NCI-H345 (cell line): ENCODE results near the gene MST1.

ENCODE experiments used
- DNase-seq: peaks from one replicate; lab custom pipeline; 2025; lab: John Stamatoyannopoulos, UW

Gene MST1

GRCh38 chr3:49674497-49674983 lies 14.7 kb downstream of the MST1 start:
- DNase-seq: no peak

DNA sequence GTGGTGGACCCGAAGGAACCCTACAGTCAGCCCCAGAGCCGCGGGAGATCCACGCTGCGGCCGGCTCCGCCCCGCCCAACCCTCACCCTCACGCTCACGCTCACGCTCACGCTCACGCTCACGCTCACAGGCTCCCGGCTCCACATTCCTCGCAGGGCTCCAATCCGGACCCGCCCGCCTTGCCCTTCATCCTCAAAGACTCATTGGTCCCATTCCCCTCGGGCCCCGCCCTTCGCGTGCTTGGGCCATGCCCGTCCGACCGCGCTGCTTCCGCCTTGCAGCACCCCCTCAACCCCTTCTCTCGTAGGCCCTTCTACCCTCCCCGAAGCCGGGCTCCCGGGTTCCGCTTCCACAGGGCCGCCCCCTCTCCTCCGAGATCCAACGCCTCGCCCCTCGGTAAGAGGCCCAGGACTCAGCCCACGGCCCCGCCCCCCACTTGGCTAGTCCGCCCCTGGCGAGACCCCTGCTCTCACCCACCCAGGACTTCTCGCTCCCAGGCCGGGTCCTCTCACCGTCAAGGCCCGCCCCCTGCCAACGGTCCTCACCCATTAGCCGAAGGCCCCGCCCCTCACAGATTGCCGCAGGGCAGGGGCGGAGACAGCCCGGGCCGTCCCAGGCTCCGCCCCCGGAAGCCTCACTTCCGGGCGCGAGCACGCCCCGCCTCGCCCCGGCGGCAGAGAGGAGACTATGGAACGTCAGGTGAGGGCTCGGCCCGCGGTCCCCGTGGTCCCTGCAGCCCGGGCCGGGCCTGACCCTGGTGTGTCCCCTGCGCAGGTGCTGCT lies 15.4 kb downstream of the MST1 start, which contains the start of gene APEH:
Gene APEH (plus strand): TSS at position 637 of the 782 bp plus-strand sequence. CDS start 51 bp downstream, at position 688.
- no peak for DNase-seq

DNA sequence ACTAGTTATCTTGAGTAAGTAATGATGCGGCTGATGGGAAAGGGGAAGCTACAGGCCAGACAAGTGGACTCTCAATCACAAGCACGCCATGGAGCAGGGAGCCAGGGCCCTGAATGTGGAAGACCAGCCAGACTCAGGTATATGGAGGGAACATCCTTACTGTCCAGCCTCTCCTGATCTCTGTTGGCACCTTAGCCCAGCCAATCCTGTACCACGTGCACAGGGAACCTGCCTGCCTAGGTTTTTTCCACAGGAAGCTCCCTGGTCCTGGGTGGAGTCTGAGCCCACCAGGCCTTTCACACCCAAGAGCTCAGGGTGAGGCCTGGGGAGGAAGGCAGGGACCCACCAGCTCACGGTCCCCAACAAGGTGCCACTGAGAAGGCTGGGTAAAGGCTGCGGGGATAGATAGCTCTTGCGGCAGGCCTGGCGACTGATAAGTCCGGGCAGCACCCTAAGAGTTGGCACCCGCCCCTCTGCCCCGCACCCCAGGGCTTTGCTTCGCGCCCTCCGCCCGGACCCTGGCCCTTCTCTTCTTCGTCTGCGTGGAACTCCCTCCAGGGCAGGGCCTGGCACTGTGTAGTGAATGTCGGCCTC lies 16.1 kb downstream of the MST1 start:
- no peak for DNase-seq

DNA sequence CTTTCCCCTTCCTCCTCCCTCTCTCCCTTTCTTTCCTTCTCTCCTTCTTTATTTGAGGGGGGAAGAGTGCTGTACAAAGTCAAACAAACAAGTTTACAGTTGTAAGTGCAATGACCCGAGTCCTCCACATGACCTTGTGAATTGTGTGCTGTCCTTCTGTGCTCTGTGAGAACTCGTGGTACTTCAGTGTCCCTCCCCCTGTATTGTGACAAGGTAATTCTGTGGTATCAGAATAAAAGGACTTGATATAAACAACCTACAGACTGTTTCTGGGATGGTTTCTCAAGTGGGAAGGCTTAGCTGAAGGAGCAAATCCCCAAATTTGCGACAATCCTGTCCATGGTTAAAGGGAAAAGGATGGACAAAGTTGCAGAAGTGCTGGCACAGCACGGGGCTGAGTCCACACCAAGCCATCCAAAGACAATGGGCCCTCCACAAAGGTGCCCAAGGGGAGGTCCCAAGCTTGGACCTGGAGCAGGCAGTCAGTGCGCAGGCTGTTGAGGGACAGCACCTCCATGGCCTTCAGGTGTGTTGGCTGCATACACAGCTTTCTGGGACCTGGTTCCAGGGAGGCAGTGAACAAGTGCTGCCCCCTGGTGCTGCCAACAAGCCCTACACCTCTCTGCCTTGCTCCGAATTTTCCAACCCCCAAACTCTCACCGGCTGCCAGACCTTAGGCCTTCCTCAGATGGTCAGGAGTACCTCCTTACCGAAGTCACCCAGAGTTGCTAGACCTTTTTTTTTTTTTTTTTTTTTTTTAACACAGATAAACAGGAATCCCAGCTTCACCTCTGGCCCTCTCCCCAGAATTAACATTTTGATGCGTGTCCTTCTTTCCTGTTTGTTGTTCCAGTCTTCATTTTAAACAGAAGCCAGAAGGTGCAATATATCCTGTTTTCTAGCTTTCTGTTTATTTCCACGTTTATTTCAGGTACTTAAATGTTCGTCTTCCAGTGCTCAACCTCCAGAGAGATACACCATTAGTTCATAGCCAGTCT lies 17.7 kb downstream of the MST1 start:
- no peak for DNase-seq

GRCh38 chr3:49670940-49671290 lies 18.4 kb downstream of the MST1 start:
- DNase-seq: no peak

DNA sequence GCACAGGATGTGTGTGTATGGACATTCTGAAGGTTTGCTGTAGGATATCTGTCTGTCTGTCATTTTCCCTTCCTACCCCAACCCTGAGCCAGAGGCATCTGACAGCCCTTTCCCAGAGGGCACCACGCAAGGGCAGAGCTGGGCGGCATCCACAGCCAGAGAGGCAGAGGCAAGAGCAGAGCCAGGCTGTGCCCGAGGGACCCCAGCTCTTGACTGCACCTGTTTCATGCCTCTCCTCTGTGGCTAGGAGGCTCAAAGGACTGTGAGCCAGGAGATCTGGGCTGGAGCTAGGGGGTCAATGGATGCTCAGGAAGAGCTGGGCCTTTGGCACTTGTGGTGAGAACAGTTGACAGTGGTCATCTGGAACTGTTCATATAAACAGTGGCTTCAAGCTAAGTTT lies 19.9 kb downstream of the MST1 start:
- no peak for DNase-seq

- no peak for DNase-seq
Measured at GRCh38 chr3:49668861-49669260, 20.4 kb downstream of the MST1 start.

DNA sequence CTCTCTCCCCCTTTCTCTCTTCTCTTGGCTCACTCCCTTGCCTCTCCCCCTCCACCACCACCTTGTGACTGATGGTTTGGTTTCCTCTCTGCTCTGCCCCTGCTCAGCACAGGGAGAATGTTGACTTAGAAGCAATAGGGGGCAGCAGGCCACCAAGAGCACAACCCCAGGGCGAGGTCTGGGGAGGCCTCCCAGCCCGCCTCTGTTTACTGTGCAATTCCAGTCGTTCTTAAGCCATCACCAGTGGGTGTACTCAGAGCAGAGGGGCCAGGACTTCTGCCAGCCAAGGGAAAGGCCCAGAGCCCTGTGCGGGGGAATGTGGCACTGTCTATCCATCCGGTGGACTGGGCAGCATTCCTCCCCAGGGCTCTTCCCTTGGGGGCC lies 20.9 kb downstream of the MST1 start:
- no peak for DNase-seq

GRCh38 chr3:49667701-49668413 lies 21.4 kb downstream of the MST1 start:
- DNase-seq: no peak

- no peak for DNase-seq
Measured at GRCh38 chr3:49666592-49666991, 22.7 kb downstream of the MST1 start.

- no peak for DNase-seq
Measured at GRCh38 chr3:49665822-49666519, 23.3 kb downstream of the MST1 start.

DNA sequence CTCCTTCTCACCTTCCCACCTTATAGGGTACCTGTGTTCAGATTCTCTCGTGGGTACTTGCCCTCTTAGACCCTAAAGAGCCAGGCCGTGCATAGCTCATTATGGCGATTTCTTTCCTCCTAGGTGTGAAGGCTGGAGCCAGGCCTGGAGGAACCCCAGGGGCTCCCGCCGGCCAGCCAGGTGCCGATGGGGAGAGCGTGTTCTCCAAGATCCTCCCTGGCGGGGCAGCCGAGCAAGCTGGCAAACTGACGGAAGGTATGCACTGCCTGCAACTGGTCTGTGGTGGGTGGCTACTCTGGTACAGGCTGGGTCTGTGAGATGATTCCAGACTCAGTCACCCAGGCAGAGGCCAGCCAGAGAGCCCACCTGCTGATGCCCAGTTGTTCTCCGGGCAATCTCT lies 25.0 kb downstream of the MST1 start:
- DNase-seq: no peak

DNA sequence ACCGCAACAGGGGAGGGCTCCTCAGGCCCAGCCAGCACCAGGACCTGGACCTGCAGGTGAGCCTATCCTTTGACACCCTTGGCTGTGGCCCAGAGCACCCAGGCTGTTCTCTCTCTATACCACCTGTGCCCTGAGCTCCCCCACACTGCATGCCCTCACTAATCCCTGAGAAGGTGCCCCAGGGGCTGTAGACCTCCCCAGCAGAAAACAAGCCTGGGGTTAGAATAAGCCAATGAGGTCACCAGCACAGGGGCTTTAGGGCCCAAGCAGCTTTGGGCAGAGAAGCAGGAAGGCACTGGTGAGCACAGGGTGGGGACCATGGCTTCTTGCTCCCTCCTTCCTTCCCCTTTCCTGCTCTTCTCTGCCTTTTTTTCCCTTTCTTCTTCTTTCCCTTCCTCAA lies 25.4 kb downstream of the MST1 start:
- no peak for DNase-seq

DNA sequence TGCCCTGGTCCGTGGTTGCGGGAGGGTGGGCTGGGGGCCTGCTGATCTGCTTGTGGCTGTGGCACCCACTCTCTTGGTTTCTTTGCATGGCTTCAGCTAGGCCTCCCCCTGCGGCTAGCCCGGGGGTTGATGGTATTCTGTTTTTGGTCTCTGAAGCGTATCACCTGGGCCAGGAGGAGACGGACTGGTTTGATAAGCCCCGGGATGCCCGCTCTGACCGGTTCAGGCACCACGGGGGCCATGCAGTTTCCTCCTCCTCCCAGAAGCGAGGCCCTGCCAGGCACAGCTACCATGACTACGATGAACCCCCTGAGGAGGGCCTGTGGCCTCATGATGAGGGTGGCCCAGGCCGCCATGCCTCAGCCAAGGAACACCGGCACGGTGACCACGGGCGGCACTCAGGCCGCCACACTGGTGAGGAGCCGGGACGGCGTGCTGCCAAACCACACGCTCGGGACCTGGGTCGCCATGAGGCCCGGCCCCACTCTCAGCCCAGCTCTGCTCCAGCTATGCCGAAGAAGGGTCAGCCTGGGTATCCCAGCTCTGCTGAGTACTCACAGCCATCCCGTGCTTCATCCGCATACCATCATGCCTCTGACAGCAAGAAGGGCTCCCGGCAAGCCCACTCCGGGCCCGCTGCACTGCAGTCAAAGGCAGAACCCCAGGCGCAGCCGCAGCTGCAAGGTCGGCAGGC lies 26.4 kb downstream of the MST1 start:
- no peak for DNase-seq

DNA sequence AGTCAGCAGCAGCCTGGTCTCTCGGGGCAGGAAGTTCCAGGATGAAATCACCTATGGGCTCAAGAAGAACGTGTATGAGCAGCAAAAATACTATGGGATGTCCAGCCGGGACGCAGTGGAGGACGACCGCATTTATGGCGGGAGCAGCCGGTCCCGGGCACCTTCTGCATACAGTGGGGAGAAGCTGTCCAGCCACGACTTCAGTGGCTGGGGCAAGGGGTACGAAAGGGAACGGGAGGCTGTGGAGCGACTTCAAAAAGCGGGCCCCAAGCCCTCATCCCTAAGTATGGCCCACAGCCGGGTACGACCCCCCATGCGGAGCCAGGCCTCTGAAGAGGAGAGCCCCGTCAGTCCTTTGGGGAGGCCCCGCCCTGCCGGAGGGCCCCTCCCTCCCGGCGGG lies 27.3 kb downstream of the MST1 start:
- no peak for DNase-seq

DNA sequence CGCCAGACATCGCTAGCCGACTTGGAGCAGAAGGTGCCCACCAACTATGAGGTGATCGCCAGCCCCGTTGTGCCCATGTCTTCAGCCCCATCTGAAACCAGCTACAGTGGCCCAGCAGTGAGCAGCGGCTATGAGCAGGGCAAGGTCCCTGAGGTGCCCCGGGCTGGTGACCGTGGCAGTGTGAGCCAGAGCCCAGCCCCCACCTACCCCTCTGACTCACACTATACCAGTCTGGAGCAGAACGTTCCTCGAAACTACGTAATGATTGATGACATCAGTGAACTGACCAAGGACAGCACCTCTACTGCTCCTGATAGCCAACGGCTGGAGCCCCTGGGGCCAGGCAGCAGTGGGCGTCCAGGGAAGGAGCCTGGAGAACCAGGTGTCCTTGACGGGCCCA lies 28.0 kb downstream of the MST1 start:
- no peak for DNase-seq

GRCh38 chr3:49659756-49660155 lies 29.5 kb downstream of the MST1 start:
- no peak for DNase-seq

DNA sequence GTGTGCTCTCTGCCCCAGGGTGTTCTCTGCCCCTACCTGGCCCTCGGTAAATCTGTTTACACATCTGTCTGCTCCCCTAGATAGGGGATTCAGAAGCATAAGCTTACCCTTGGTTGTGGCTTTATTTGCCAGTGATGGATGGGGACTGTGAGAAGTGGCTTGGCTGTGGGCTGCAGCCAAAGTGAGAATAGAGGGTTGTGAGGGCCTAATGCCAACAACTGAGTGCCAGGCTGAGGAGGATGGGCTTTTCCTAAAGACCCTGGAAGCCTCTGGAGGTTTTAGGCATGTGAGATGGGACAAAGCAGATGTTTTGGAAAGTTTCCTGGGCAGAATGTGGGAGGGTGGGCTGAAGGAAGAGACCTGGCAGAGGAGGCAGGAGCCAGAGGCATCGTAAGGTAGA lies 30.6 kb downstream of the MST1 start:
- no peak for DNase-seq

DNA sequence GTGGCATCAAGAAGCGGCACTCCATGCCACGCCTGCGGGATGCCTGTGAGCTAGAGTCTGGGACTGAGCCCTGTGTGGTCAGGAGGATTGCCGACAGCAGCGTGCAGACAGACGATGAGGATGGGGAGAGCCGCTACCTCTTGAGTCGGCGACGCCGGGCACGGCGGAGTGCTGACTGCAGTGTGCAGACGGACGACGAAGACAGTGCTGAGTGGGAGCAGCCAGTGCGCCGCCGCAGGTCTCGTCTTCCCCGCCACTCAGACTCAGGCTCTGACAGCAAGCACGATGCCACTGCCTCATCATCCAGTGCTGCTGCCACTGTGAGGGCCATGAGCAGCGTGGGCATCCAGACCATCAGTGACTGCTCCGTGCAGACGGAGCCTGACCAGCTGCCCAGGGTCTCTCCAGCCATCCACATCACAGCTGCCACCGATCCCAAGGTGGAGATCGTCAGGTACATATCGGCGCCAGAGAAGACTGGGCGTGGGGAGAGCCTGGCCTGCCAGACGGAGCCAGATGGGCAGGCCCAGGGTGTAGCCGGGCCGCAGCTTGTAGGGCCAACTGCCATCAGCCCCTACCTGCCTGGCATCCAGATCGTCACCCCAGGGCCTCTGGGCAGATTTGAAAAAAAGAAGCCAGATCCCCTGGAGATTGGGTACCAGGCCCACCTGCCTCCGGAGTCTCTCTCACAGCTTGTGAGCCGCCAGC lies 31.9 kb downstream of the MST1 start:
- DNase-seq: no peak

DNA sequence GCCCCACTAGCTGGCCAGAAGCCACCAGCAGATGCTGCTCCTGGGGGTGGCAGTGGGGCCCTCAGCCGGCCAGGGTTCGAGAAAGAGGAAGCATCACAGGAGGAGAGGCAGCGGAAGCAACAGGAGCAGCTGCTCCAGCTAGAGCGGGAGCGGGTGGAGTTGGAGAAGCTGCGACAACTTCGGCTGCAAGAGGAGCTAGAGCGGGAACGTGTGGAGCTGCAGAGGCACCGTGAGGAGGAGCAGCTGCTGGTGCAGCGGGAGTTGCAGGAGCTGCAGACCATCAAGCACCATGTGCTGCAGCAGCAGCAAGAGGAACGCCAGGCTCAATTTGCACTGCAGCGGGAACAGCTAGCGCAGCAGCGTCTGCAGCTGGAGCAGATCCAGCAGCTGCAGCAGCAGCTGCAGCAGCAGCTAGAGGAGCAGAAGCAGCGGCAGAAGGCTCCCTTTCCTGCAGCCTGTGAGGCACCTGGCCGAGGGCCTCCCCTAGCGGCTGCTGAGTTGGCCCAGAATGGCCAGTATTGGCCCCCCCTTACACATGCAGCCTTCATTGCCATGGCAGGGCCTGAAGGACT lies 32.6 kb downstream of the MST1 start:
- DNase-seq: no peak
